Epithelial cell of esophagus (primary cell): ENCODE data around the gene CROCC2.

Source experiments
- DNase-seq: peaks from one replicate; pipeline ENCODE4 v3.0.0; 2010; ENCODE audit warnings: low read depth
- H3K4me3 ChIP-seq: 2 replicates; pipeline ENCODE4 v1.5.1; 2011; ENCODE audit warnings: mild to moderate bottlenecking, low read length, control low read depth
- CTCF ChIP-seq: IDR thresholded peaks from 2 replicates; pipeline ENCODE4 v1.5.1; 2011; ENCODE audit warnings: low read depth, mild to moderate bottlenecking, low read length, control low read depth, inconsistent platforms; ENCODE audit not compliant: insufficient read depth; ENCODE audit errors: missing control alignments

CROCC2 gene

GRCh38 chr2:241038374-241039180 lies 132.4 kb downstream of the CROCC2 start:
- no peak for DNase-seq
- no peak overlapping the region for H3K4me3 ChIP-seq
- TF ChIP-seq CTCF: no peak

- TF ChIP-seq CTCF: no peak
- no peak overlapping the region for H3K4me3 ChIP-seq
- no peak for DNase-seq
Measured at GRCh38 chr2:241039416-241039815, 133.3 kb downstream of the CROCC2 start.

- no peak for TF ChIP-seq CTCF
- no peak overlapping the region for H3K4me3 ChIP-seq
- DNase-seq: no peak
Measured at GRCh38 chr2:241040081-241040803, 134.1 kb downstream of the CROCC2 start.

GRCh38 chr2:241041589-241042158 lies 135.5 kb downstream of the CROCC2 start:
- no peak for TF ChIP-seq CTCF
- DNase-seq: no peak
- no peak overlapping the region for H3K4me3 ChIP-seq
